K562 (cell line): ENCODE measurements around the gene EMC10. TPM values are rescaled to one million over a fixed set of nuclear protein-coding genes. Genes with fewer than 3 reads are reported as not detected.

Source experiments
- BCL6 ChIP-seq: fragments of 250-450 bp; sonication (Bioruptor Pico); IDR thresholded peaks from 2 replicates; pipeline ENCODE4 v1.4.0; 2020
- BCOR ChIP-seq: fragments of 450-650 bp; IDR thresholded peaks from 2 replicates; pipeline ENCODE4 v1.6.1; 2016
- CBFA2T2 ChIP-seq: fragments of 450-650 bp; conservative IDR thresholded peaks from 2 replicates; pipeline ENCODE4 v1.6.1; 2017; ENCODE audit warnings: mild to moderate bottlenecking
- ETV1 ChIP-seq: fragments of 450-650 bp; conservative IDR thresholded peaks from 2 replicates; pipeline ENCODE4 v1.6.1; 2016; ENCODE audit warnings: missing genetic modification characterization, control low read depth, low read depth, missing compliant biosample characterization
- GABPB1 ChIP-seq: sonication (generic); formaldehyde crosslinking; IDR thresholded peaks from 2 replicates; pipeline ENCODE4 v1.8.0; 2022; ENCODE audit warnings: mild to moderate bottlenecking, missing genetic modification reagents
- HIVEP1 ChIP-seq: fragments of 250-450 bp; sonication (Bioruptor Pico); IDR thresholded peaks from 2 replicates; pipeline ENCODE4 v1.4.0; 2020; ENCODE audit warnings: mild to moderate bottlenecking
- HNRNPK ChIP-seq: fragments of 200-400 bp; formaldehyde crosslinking; IDR thresholded peaks from one replicate; pipeline ENCODE4 v1.6.1; 2018; ENCODE audit warnings: mild to moderate bottlenecking, low read depth, low read length; ENCODE audit not compliant: poor library complexity, severe bottlenecking
- HSF4 ChIP-seq: fragments of 250-450 bp; sonication (Bioruptor Pico); IDR thresholded peaks from 2 replicates; pipeline ENCODE4 v2.1.2; 2022; ENCODE audit warnings: mild to moderate bottlenecking, moderate library complexity, borderline replicate concordance
- KLF16 ChIP-seq: IDR thresholded peaks from 2 replicates; pipeline ENCODE4 v1.6.1; 2016; ENCODE audit warnings: antibody characterized with exemption
- NFIX ChIP-seq: fragments of 250-450 bp; sonication (Bioruptor Pico); IDR thresholded peaks from 2 replicates; pipeline ENCODE4 v1.4.0; 2020; ENCODE audit warnings: low read depth, mild to moderate bottlenecking, moderate library complexity
- NR2F6 ChIP-seq: fragments of 450-650 bp; formaldehyde crosslinking; IDR thresholded peaks from 2 replicates; pipeline ENCODE4 v1.4.0; 2020; ENCODE audit warnings: mild to moderate bottlenecking
- NR4A1 ChIP-seq, 2 experiments: fragments of 250-450 bp in 1 of 2; fragments of 450-650 bp in 1 of 2; sonication (Bioruptor Pico) in 1 of 2; IDR thresholded peaks; 2 replicates each; pipeline versions ENCODE4 v1.4.0 to v1.6.1; 2016 to 2020; ENCODE audit warnings: mild to moderate bottlenecking in 2 of 2, missing compliant biosample characterization in 1 of 2, missing genetic modification characterization in 1 of 2, moderate library complexity in 1 of 2
- TGIF2 ChIP-seq: sonication (generic); formaldehyde crosslinking; IDR thresholded peaks from 2 replicates; pipeline ENCODE4 v1.8.1; 2022; ENCODE audit warnings: mild to moderate bottlenecking, missing genetic modification reagents, moderate library complexity
- ZKSCAN1 ChIP-seq: fragments of 150-350 bp; IDR thresholded peaks from 2 replicates; pipeline ENCODE4 v1.6.1; 2016; ENCODE audit warnings: low read depth, low read length
- ZNF165 ChIP-seq: fragments of 250-450 bp; sonication (Bioruptor Pico); IDR thresholded peaks from 2 replicates; pipeline ENCODE4 v1.4.0; 2020; ENCODE audit warnings: borderline replicate concordance
- ZNF431 ChIP-seq: sonication (generic); formaldehyde crosslinking; IDR thresholded peaks from 2 replicates; pipeline ENCODE4 v1.8.0; 2022; ENCODE audit warnings: mild to moderate bottlenecking, missing genetic modification reagents
- polyA plus RNA-seq, 8 experiments: library from polyadenylated mRNA; depleted of rRNA in 4 of 8; stranded (reverse) in 5 of 8; unstranded in 3 of 8; fragments of >200 nt; fragmentation: Nextera tagmentation in 2 of 8; fragmentation: Illumina TruSeq in 1 of 8; extraction: Ambion mirVana in 2 of 8; extraction: Trizol in 1 of 8; gene quantifications; 2 replicates each; pipeline versions ENCODE4 v1.2.1 to v1.2.3, GENCODE V29; 2011 to 2014; ENCODE audit warnings: inconsistent platforms in 1 of 8, missing spikeins in 1 of 8
- total RNA-seq, 7 experiments: library from RNA; depleted of rRNA in 6 of 7; stranded (reverse); fragments of >200 nt in 6 of 7; fragmentation: Illumina TruSeq in 2 of 7; extraction: Trizol in 2 of 7; gene quantifications; 2 replicates each; pipeline versions ENCODE4 v1.2.1 to v1.2.3, GENCODE V29; 2011 to 2021; ENCODE audit warnings: low replicate concordance in 1 of 7
- TF ChIP-seq, protein P1 (sequence below): fragments of 250-450 bp; sonication (Bioruptor Pico); IDR thresholded peaks from 2 replicates; pipeline ENCODE4 v1.4.0; 2020
- TF ChIP-seq, protein P2 (sequence below): fragments of 250-450 bp; sonication (Bioruptor Pico); IDR thresholded peaks from 2 replicates; pipeline ENCODE4 v1.4.0; 2020
- TF ChIP-seq, protein P3 (sequence below), 2 experiments: fragments of 250-450 bp in 1 of 2; fragments of 450-650 bp in 1 of 2; sonication (Bioruptor Pico) in 1 of 2; IDR thresholded peaks; 2 replicates each; pipeline versions ENCODE4 v1.6.1 to v1.8.0; 2016 to 2021; ENCODE audit warnings: mild to moderate bottlenecking in 2 of 2, moderate library complexity in 2 of 2, missing compliant biosample characterization in 1 of 2, missing genetic modification characterization in 1 of 2
- TF ChIP-seq, protein P4 (sequence below): fragments of 250-450 bp; sonication (Bioruptor Pico); IDR thresholded peaks from 2 replicates; pipeline ENCODE4 v1.5.0; 2021

The EMC10 gene
- total and polyA plus RNA-seq, 9 of the 15 experiments (the other 6 are each of a cell fraction or from before 2014, with no cell fraction given) = 1.4 to 46.0 (median 13.1) TPM

DNA sequence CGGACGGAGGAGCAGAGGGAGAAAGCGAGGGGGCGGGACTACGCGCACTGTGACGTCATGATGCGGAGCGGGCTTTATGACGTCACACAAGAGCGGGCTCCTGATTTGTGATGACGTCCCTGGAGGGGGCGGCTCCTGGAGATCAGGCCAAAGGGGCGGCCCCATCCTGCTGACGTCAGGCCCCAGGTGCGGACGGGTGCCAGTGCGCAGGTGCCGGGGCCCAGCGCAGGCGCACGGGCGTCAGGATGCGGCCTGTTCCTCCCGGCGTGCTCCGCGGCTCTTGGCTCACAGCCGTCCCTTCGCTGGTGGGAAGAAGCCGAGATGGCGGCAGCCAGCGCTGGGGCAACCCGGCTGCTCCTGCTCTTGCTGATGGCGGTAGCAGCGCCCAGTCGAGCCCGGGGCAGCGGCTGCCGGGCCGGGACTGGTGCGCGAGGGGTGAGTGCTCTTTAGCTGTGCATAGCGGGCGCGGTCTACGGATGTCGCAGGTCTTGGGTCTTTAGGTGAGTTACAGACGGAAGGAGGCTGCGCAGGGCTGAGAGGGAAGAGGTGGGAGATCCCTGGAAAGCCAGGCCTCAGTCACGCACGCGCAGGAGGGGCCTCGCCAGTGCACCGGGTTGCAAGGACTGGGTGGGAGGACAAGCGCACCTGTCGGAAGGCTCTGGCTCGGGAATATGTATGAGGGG, at the start of gene EMC10, which contains the start of gene GARIN5A (continued):
- TF ChIP-seq, protein P1, sequence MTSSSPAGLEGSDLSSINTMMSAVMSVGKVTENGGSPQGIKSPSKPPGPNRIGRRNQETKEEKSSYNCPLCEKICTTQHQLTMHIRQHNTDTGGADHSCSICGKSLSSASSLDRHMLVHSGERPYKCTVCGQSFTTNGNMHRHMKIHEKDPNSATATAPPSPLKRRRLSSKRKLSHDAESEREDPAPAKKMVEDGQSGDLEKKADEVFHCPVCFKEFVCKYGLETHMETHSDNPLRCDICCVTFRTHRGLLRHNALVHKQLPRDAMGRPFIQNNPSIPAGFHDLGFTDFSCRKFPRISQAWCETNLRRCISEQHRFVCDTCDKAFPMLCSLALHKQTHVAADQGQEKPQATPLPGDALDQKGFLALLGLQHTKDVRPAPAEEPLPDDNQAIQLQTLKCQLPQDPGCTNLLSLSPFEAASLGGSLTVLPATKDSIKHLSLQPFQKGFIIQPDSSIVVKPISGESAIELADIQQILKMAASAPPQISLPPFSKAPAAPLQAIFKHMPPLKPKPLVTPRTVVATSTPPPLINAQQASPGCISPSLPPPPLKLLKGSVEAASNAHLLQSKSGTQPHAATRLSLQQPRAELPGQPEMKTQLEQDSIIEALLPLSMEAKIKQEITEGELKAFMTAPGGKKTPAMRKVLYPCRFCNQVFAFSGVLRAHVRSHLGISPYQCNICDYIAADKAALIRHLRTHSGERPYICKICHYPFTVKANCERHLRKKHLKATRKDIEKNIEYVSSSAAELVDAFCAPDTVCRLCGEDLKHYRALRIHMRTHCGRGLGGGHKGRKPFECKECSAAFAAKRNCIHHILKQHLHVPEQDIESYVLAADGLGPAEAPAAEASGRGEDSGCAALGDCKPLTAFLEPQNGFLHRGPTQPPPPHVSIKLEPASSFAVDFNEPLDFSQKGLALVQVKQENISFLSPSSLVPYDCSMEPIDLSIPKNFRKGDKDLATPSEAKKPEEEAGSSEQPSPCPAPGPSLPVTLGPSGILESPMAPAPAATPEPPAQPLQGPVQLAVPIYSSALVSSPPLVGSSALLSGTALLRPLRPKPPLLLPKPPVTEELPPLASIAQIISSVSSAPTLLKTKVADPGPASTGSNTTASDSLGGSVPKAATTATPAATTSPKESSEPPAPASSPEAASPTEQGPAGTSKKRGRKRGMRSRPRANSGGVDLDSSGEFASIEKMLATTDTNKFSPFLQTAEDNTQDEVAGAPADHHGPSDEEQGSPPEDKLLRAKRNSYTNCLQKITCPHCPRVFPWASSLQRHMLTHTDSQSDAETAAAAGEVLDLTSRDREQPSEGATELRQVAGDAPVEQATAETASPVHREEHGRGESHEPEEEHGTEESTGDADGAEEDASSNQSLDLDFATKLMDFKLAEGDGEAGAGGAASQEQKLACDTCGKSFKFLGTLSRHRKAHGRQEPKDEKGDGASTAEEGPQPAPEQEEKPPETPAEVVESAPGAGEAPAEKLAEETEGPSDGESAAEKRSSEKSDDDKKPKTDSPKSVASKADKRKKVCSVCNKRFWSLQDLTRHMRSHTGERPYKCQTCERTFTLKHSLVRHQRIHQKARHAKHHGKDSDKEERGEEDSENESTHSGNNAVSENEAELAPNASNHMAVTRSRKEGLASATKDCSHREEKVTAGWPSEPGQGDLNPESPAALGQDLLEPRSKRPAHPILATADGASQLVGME (CRISPR knock-in tag) = no peak
- TF ChIP-seq ETV1 (tag) (no peak), HNRNPK (no peak), ZKSCAN1 (no peak), BCOR (no peak), NFIX (no peak), HIVEP1 (CRISPR knock-in tag) (no peak), TGIF2 (CRISPR knock-in tag) (no peak), ZNF431 (CRISPR knock-in tag) (no peak), HSF4 (CRISPR knock-in tag) (no peak), ZNF165 (CRISPR knock-in tag) (no peak), NR2F6 (CRISPR knock-in tag) (no peak), KLF16 (no peak), CBFA2T2 (0 out of 2 replicates have a peak, but pooled peaks have one; percentile 16), BCL6 (CRISPR knock-in tag) (no peak), NR4A1 (CRISPR knock-in tag; IDR thresholded peaks at IDR 0.05) (no peak), NR4A1 (tag; IDR thresholded peaks at IDR 0.05) (no peak), GABPB1 (CRISPR knock-in tag) (peak; percentile 77; the same call in 1 of the 2 replicates)
- TF ChIP-seq, protein P2, sequence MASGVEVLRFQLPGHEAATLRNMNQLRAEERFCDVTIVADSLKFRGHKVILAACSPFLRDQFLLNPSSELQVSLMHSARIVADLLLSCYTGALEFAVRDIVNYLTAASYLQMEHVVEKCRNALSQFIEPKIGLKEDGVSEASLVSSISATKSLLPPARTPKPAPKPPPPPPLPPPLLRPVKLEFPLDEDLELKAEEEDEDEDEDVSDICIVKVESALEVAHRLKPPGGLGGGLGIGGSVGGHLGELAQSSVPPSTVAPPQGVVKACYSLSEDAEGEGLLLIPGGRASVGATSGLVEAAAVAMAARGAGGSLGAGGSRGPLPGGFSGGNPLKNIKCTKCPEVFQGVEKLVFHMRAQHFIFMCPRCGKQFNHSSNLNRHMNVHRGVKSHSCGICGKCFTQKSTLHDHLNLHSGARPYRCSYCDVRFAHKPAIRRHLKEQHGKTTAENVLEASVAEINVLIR (CRISPR knock-in tag) = peak; percentile 99
- TF ChIP-seq, protein P3, sequence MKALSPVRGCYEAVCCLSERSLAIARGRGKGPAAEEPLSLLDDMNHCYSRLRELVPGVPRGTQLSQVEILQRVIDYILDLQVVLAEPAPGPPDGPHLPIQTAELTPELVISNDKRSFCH (CRISPR knock-in tag; IDR thresholded peaks at IDR 0.05) = no peak
- TF ChIP-seq, protein P3 (tag; IDR thresholded peaks at IDR 0.05) = 0 out of 2 replicates have a peak, but pooled peaks have one; percentile 49
- TF ChIP-seq, protein P4, sequence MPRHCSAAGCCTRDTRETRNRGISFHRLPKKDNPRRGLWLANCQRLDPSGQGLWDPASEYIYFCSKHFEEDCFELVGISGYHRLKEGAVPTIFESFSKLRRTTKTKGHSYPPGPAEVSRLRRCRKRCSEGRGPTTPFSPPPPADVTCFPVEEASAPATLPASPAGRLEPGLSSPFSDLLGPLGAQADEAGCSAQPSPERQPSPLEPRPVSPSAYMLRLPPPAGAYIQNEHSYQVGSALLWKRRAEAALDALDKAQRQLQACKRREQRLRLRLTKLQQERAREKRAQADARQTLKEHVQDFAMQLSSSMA (CRISPR knock-in tag) = no peak
